Measurements from ENCODE around the gene PTGR3.

DNA sequence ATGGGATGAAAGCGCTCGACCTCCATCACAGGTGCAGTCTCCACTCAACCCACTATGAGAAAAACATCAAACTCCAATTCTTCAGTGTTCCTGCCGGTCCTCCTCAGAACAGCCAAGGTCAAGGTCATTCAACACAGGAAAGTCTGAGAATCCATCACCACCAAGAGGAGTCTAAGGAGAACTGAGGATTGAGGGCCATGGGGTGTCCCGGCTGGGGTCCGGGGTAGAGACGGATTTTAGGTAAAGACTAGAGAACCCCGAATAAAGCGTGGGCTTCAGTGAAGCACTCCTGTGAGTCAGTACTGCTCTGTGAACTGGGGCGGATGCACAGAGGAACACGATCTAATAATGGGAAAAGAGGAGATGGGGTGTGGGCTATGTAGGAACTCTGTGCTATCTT, 41.8 kb downstream of the PTGR3 start:
- TF ChIP-seq RAD21 (IDR thresholded peaks at IDR 0.05; ENCODE audit: low read depth) (no peak), CEBPB (IDR thresholded peaks at IDR 0.05) (no peak), EGR1 (IDR thresholded peaks at IDR 0.05) (no peak), YY1 (IDR thresholded peaks at IDR 0.05; ENCODE audit: low read depth) (no peak), EP300 (IDR thresholded peaks at IDR 0.05; ENCODE audit: borderline replicate concordance) (no peak), TAF1 (IDR thresholded peaks at IDR 0.05; ENCODE audit: low read depth) (no peak), NFIC (IDR thresholded peaks at IDR 0.05) (no peak)
- TF ChIP-seq, protein P1, sequence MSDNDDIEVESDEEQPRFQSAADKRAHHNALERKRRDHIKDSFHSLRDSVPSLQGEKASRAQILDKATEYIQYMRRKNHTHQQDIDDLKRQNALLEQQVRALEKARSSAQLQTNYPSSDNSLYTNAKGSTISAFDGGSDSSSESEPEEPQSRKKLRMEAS (IDR thresholded peaks at IDR 0.05) = no peak
- TF ChIP-seq, protein P2, sequence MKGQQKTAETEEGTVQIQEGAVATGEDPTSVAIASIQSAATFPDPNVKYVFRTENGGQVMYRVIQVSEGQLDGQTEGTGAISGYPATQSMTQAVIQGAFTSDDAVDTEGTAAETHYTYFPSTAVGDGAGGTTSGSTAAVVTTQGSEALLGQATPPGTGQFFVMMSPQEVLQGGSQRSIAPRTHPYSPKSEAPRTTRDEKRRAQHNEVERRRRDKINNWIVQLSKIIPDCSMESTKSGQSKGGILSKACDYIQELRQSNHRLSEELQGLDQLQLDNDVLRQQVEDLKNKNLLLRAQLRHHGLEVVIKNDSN (IDR thresholded peaks at IDR 0.05) = no peak
